ENCODE results near the gene EDAR. TPM values are rescaled to one million over a fixed set of nuclear protein-coding genes. Genes with fewer than 3 reads are reported as not detected.

Gene EDAR
- polyA plus RNA-seq, 3 donors: not detected

- no CpG with 5 or more reads among the region's 1 CpG for WGBS (ENCODE audit: insufficient coverage)
- TF ChIP-seq, protein P1, sequence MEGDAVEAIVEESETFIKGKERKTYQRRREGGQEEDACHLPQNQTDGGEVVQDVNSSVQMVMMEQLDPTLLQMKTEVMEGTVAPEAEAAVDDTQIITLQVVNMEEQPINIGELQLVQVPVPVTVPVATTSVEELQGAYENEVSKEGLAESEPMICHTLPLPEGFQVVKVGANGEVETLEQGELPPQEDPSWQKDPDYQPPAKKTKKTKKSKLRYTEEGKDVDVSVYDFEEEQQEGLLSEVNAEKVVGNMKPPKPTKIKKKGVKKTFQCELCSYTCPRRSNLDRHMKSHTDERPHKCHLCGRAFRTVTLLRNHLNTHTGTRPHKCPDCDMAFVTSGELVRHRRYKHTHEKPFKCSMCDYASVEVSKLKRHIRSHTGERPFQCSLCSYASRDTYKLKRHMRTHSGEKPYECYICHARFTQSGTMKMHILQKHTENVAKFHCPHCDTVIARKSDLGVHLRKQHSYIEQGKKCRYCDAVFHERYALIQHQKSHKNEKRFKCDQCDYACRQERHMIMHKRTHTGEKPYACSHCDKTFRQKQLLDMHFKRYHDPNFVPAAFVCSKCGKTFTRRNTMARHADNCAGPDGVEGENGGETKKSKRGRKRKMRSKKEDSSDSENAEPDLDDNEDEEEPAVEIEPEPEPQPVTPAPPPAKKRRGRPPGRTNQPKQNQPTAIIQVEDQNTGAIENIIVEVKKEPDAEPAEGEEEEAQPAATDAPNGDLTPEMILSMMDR (IDR thresholded peaks at IDR 0.05): no peak
- H3K4me3 Mint-ChIP-seq: no peak overlapping the region
Measured at GRCh38 chr2:108855194-108855593, 133.8 kb downstream of the EDAR start.

DNA sequence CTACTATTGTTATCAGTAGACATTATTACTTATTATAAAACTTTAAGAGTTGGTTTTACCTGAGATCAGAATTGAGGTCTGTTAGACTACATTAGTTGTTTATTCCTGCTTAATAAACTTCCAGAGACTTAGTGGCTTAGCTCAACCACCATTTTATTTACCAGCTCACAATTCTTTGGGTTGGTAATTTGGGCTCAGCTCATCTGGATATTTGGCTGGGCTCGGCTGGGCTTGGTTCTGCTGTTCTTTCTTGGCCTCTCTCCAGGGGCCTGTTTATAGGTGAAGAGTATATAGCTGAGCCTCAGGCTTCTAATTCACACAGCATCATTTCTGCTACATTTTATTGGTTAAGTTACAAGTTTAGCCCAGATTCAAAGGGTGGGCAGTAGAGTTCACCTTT, 134.5 kb downstream of the EDAR start:
- Histone ChIP-seq H3K9me3 (replicated peaks in 1 of 2; ENCODE audit: control insufficient read depth in 1 of 2, insufficient read depth in 1 of 2, low read length in 2 of 2) (no peaks in the 10 kb centered on the region), H3K4me2 (replicated peaks; ENCODE audit: extremely low read depth, low read length, poor library complexity, severe bottlenecking) (no peak overlapping the region), H3K27me3 (ENCODE audit: control insufficient read depth in 2 of 2, insufficient read depth in 2 of 2, low read length in 2 of 2) (no peaks in the 10 kb centered on the region), H3K79me2 (ENCODE audit: insufficient read depth, low read length) (no peaks in the 10 kb centered on the region), H4K20me1 (ENCODE audit: insufficient read depth, low read length) (no peaks in the 10 kb centered on the region), H3K4me3 (replicated peaks in 1 of 3; ENCODE audit: low read depth in 2 of 3, low read length in 3 of 3) (no peak overlapping the region), H3K9ac (ENCODE audit: insufficient read depth, low read length, poor library complexity, severe bottlenecking) (no peak overlapping the region), H3K27ac (ENCODE audit: low read depth in 1 of 2, low read length in 2 of 2) (no peak overlapping the region), H3K36me3 (replicated peaks in 1 of 2; ENCODE audit: control insufficient read depth in 1 of 2, insufficient read depth in 2 of 2, low read length in 2 of 2) (no peaks in the 10 kb centered on the region), H2AFZ (ENCODE audit: insufficient read depth, low read depth, low read length, poor library complexity, severe bottlenecking) (no peak overlapping the region), H3K4me1 (ENCODE audit: control insufficient read depth in 1 of 2, insufficient read depth in 2 of 2, low read length in 2 of 2) (no peaks in the 10 kb centered on the region)
- DNase-seq: no peak
- Mint-ChIP-seq H3K9me3 (peaks cover 0 to 2% (median 0%) of the 10 kb centered on the region in 7 donors), H3K27ac (no peak overlapping the region), H3K4me1 (no peaks in the 10 kb centered on the region), H3K4me3 (no peak overlapping the region), H3K36me3 (peaks cover 3 to 20% of the 10 kb centered on the region in 2 donors), H3K27me3 (ENCODE audit: low read depth in 3 of 3) (no peaks in the 10 kb centered on the region)
- TF ChIP-seq, protein P1 (IDR thresholded peaks at IDR 0.05): no peak
- intact Hi-C loops (cut with micrococcal nuclease): no loop called here
- no CpG with 5 or more reads among the region's 1 CpG for WGBS (ENCODE audit: insufficient coverage)

More at GRCh38 chr2:108855194-108855593, 133.8 kb downstream of the EDAR start:
- Histone ChIP-seq H3K4me3 (replicated peaks in 1 of 3; ENCODE audit: low read depth in 2 of 3, low read length in 3 of 3) (no peak overlapping the region), H3K4me1 (ENCODE audit: control insufficient read depth in 1 of 2, insufficient read depth in 2 of 2, low read length in 2 of 2) (no peaks in the 10 kb centered on the region), H3K27ac (ENCODE audit: low read depth in 1 of 2, low read length in 2 of 2) (no peak overlapping the region), H3K4me2 (replicated peaks; ENCODE audit: extremely low read depth, low read length, poor library complexity, severe bottlenecking) (no peak overlapping the region), H3K27me3 (ENCODE audit: control insufficient read depth in 2 of 2, insufficient read depth in 2 of 2, low read length in 2 of 2) (no peaks in the 10 kb centered on the region), H3K36me3 (replicated peaks in 1 of 2; ENCODE audit: control insufficient read depth in 1 of 2, insufficient read depth in 2 of 2, low read length in 2 of 2) (no peaks in the 10 kb centered on the region), H4K20me1 (ENCODE audit: insufficient read depth, low read length) (no peaks in the 10 kb centered on the region), H2AFZ (ENCODE audit: insufficient read depth, low read depth, low read length, poor library complexity, severe bottlenecking) (no peak overlapping the region), H3K9ac (ENCODE audit: insufficient read depth, low read length, poor library complexity, severe bottlenecking) (no peak overlapping the region), H3K9me3 (replicated peaks in 1 of 2; ENCODE audit: control insufficient read depth in 1 of 2, insufficient read depth in 1 of 2, low read length in 2 of 2) (no peaks in the 10 kb centered on the region), H3K79me2 (ENCODE audit: insufficient read depth, low read length) (no peaks in the 10 kb centered on the region)
- H3K27me3 Mint-ChIP-seq (ENCODE audit: low read depth in 3 of 3): no peaks in the 10 kb centered on the region
- H3K36me3 Mint-ChIP-seq: peaks cover 3 to 17% of the 10 kb centered on the region in 2 donors
- no peaks in the 10 kb centered on the region for H3K4me1 Mint-ChIP-seq
- no peak overlapping the region for H3K27ac Mint-ChIP-seq
- DNase-seq: no peak
- intact Hi-C loops (cut with micrococcal nuclease): loop anchor here in 1 of 2 donors (5.0 kb wide), 1 partner anchor 657 kb away; no protein-coding TSS in a partner anchor
- H3K9me3 Mint-ChIP-seq: peaks cover 0 to 2% (median 0%) of the 10 kb centered on the region in 7 donors
